ENCODE results near the gene SLC27A1.
A peak's percentile ranks its signal among the peaks of the same experiment; 100 is the strongest.

Gene SLC27A1

DNA sequence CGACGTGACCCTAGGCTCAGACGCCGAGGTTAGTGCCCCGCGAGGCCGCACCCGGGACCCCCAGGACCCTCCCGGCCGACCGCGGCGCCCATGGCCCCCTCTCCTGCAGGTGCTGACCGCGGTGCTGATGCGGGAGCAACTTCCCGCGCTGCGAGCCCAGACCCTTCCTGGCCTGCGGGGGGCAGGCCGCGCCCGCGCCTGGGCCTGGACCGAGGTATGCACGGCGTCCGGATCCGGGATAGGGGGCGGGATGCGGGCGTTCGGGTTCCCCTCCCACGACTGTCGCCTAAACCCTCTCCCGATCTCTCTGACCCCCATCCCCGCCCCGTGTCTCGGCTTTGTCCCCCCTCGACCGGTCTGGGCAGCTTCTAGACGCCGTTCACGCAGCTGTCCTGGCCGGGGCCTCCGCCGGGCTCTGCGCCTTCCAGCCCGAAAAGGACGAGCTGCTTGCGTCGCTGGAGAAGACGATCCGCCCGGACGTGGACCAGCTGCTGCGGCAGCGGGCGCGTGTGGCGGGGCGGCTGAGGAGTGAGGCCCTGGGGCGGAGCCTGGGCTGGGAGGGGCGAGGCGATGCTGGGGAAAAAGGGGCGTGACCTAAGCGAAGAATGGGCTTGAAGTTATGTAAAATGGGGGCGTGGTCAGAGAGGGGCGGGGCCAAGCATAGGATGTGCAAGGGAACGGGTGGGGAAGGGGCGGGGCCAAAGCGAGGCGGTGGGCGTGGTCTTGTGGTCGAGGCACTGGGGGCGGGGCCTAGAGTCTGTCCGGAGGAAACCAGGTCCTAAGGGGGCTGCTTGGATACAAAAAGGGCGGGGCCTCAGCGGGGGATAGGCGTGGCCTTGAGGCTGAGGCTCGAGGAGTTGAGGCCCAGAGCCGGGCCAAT is 69.2 kb downstream of the SLC27A1 start:
- TF ChIP-seq TAF1 (IDR thresholded peaks at IDR 0.05; ENCODE audit: borderline replicate concordance, insufficient read depth, low read length) (no peak), FOXP2 (optimal IDR thresholded peaks at IDR 0.05; ENCODE audit: borderline replicate concordance, extremely low read depth, extremely low read length, insufficient read depth) (peak; percentile 80), POLR2AphosphoS5 (IDR thresholded peaks at IDR 0.05; ENCODE audit: low read depth, low read length) (peak; percentile 65), SIN3A (IDR thresholded peaks at IDR 0.05; ENCODE audit: borderline replicate concordance, insufficient read depth, low read length) (peak; percentile 83; the same call in 1 of the 2 replicates)
- TF ChIP-seq, protein P1, sequence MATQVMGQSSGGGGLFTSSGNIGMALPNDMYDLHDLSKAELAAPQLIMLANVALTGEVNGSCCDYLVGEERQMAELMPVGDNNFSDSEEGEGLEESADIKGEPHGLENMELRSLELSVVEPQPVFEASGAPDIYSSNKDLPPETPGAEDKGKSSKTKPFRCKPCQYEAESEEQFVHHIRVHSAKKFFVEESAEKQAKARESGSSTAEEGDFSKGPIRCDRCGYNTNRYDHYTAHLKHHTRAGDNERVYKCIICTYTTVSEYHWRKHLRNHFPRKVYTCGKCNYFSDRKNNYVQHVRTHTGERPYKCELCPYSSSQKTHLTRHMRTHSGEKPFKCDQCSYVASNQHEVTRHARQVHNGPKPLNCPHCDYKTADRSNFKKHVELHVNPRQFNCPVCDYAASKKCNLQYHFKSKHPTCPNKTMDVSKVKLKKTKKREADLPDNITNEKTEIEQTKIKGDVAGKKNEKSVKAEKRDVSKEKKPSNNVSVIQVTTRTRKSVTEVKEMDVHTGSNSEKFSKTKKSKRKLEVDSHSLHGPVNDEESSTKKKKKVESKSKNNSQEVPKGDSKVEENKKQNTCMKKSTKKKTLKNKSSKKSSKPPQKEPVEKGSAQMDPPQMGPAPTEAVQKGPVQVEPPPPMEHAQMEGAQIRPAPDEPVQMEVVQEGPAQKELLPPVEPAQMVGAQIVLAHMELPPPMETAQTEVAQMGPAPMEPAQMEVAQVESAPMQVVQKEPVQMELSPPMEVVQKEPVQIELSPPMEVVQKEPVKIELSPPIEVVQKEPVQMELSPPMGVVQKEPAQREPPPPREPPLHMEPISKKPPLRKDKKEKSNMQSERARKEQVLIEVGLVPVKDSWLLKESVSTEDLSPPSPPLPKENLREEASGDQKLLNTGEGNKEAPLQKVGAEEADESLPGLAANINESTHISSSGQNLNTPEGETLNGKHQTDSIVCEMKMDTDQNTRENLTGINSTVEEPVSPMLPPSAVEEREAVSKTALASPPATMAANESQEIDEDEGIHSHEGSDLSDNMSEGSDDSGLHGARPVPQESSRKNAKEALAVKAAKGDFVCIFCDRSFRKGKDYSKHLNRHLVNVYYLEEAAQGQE (IDR thresholded peaks at IDR 0.05; ENCODE audit: insufficient read depth in 1 of 2, low read depth in 2 of 2, low read length in 2 of 2): peak; percentile 94 to 96

DNA sequence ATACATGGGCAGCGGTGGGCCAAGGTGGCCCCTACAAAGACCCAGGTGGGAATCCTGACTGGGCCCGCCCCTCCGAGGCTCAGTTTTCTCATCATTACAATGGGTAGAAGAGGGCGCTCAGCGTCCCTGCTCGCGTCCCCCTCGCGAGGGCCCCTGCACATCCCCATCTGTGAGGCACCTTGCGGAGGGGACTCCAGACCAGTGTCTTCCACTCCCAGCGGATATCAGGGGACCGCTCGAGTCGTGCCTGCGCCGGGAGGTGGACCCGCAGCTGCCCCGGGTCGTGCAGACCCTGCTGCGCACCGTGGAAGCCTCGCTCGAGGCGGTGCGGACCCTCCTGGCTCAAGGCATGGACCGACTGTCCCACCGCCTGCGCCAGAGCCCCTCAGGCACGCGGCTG is 69.8 kb downstream of the SLC27A1 start:
- TF ChIP-seq SIN3A (IDR thresholded peaks at IDR 0.05; ENCODE audit: borderline replicate concordance, insufficient read depth, low read length) (no peak), POLR2AphosphoS5 (IDR thresholded peaks at IDR 0.05; ENCODE audit: low read depth, low read length) (no peak), FOXP2 (optimal IDR thresholded peaks at IDR 0.05; ENCODE audit: borderline replicate concordance, extremely low read depth, extremely low read length, insufficient read depth) (no peak), TAF1 (IDR thresholded peaks at IDR 0.05; ENCODE audit: borderline replicate concordance, insufficient read depth, low read length) (no peak)
- TF ChIP-seq, protein P1 (IDR thresholded peaks at IDR 0.05; ENCODE audit: insufficient read depth in 1 of 2, low read depth in 2 of 2, low read length in 2 of 2): no peak

DNA sequence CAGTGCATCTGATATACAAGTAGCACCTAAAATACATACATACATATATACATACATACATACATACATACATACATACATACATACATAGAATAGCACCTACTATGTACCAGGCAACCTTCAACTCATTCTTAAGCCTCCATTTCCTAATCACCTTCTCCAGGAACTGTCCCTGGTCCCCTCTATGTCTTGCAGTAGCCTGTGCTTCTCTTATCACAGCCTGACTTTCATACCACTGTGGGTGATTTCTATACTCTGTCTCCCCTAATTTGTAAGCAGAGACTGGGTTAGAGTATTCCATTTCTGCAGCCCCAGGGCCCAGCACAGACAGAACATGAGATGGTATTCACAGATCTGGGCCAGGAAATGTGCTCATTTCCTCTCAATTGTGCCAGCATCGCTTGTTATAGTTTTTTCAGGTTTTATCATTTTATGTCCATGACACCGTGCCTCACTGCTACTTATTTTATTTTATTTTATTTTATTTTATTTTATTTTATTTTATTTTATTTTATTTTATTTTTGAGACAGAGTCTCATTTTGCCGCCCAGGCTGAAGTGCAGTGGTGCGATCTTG is 70.9 kb downstream of the SLC27A1 start:
- TF ChIP-seq POLR2AphosphoS5 (IDR thresholded peaks at IDR 0.05; ENCODE audit: low read depth, low read length) (no peak), SIN3A (IDR thresholded peaks at IDR 0.05; ENCODE audit: borderline replicate concordance, insufficient read depth, low read length) (no peak)
- TF ChIP-seq, protein P1 (IDR thresholded peaks at IDR 0.05; ENCODE audit: insufficient read depth in 1 of 2, low read depth in 2 of 2, low read length in 2 of 2): peak in 1 of 2 experiments; percentile 33; a peak in 1 of 4 replicates

DNA sequence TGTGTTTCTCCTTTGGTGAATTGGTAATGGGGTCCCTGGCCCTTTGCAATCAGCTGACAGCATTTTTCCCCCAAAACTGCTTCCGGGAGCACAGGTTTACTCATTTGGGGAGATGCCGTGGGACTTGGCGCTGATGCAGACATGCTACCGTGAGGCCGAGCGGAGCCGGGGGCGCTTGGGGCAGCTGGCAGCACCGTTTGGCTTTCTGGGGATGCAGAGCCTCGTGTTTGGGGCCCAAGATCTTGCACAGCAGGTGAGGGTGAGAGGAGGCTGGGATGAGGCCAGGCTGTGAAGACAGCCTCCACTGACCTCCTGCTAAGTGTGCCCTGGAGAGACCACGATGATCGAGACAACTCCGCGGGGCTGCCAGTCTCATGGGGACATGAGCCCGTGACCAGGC is 71.7 kb downstream of the SLC27A1 start:
- no peak for TF ChIP-seq TAF1 (IDR thresholded peaks at IDR 0.05; ENCODE audit: borderline replicate concordance, insufficient read depth, low read length)
- TF ChIP-seq, protein P1 (IDR thresholded peaks at IDR 0.05; ENCODE audit: insufficient read depth in 1 of 2, low read depth in 2 of 2, low read length in 2 of 2): no peak
- TF ChIP-seq SIN3A (IDR thresholded peaks at IDR 0.05; ENCODE audit: borderline replicate concordance, insufficient read depth, low read length): no peak
- no peak for TF ChIP-seq FOXP2 (optimal IDR thresholded peaks at IDR 0.05; ENCODE audit: borderline replicate concordance, extremely low read depth, extremely low read length, insufficient read depth)
- TF ChIP-seq POLR2AphosphoS5 (IDR thresholded peaks at IDR 0.05; ENCODE audit: low read depth, low read length): no peak
